Mucosa of stomach (tissue), 1 donor: ENCODE results near the gene TMOD2.

ENCODE experiments used
- H3K27me3 ChIP-seq: one replicate; pipeline ENCODE4 v1.7.0; 2013; ENCODE audit warnings: mild to moderate bottlenecking, low read length; ENCODE audit not compliant: control insufficient read depth, insufficient read depth
- H3K36me3 ChIP-seq: one replicate; pipeline ENCODE4 v1.7.0; 2013; ENCODE audit warnings: low read length; ENCODE audit not compliant: control insufficient read depth, insufficient read depth
- H3K4me1 ChIP-seq: one replicate; pipeline ENCODE4 v1.7.0; 2013; ENCODE audit warnings: mild to moderate bottlenecking, low read length; ENCODE audit not compliant: control insufficient read depth, insufficient read depth
- H3K4me3 ChIP-seq: one replicate; pipeline ENCODE4 v1.7.0; 2013; ENCODE audit warnings: low read length
- H3K9ac ChIP-seq: one replicate; pipeline ENCODE4 v1.7.0; 2013; ENCODE audit warnings: mild to moderate bottlenecking, low read length, moderate library complexity
- H3K9me3 ChIP-seq: one replicate; pipeline ENCODE4 v1.7.0; 2013; ENCODE audit warnings: mild to moderate bottlenecking, low read length, moderate library complexity; ENCODE audit not compliant: control insufficient read depth
- donor health status: Pancreatic carcinoma.

The TMOD2 gene

DNA sequence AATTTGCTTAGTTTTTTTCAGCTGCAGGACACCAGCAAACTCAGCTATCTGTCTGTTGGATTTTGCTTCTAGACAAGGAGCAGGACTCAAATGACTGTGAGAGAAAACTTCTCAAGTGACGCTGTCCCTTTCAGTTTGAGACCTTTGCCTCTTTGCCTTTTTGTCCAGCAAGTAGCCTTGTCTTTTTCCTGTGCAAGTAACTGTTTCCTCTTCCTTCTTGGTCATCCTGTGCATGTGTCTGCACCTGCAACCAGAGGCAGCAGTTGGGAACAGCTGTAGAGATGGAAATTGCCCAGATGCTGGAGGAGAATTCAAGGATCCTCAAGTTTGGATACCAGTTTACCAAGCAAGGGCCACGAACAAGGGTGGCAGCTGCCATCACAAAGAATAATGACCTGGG is 54.7 kb downstream of the TMOD2 start:
- Histone ChIP-seq H3K36me3 (no peaks in the 10 kb centered on the region), H3K9me3 (no peaks in the 10 kb centered on the region), H3K9ac (no peak overlapping the region), H3K27me3 (no peaks in the 10 kb centered on the region), H3K4me3 (no peak overlapping the region), H3K4me1 (no peaks in the 10 kb centered on the region)

DNA sequence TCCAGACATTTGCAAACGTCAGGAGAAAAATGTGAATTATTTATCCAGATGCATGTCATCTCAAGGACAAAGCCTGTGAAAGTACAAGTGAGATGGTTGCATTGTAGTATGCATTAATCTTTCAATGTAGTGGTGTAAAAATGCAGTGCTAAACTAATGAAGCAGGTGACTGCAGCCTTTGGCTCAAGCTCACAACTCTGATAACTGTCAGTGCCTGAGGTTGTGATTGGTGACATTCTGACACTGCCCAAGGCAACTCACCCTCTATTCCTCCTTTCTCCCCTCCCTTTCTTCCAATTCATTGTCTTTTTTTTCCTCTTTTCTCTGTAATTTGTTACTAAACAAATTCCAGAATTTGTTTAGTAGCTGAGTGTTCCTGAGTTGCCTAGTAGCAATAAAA is 58.1 kb downstream of the TMOD2 start:
- H3K27me3 ChIP-seq, result no peaks in the 10 kb centered on the region
- H3K9ac ChIP-seq, result no peak overlapping the region

DNA sequence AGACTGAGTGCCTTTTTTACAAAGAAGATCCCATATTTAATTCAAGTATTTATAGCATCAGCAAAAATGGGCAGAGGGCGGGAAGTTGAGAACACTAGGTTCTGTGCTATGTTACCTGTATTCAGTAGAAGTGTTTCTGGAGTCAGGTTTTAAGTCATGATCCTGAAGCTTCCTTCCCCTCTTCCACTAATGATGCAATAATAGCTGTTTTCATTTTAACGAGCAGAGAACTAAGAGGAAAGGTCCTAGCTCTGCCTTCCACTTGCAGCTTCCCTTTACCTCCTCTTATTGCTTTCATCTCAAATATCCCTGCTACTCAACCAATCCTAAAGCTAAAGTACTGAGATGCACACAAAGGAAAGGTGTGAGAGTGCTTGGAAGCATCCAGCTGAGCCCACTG is 61.2 kb downstream of the TMOD2 start:
- Histone ChIP-seq H3K4me3 (no peak overlapping the region), H3K4me1 (no peaks in the 10 kb centered on the region), H3K9me3 (no peaks in the 10 kb centered on the region), H3K36me3 (no peaks in the 10 kb centered on the region), H3K9ac (no peak overlapping the region), H3K27me3 (no peaks in the 10 kb centered on the region)

More for the DNA sequence above, 58.1 kb downstream of the TMOD2 start:
- Histone ChIP-seq H3K36me3 (no peaks in the 10 kb centered on the region), H3K4me1 (no peaks in the 10 kb centered on the region), H3K9me3 (no peaks in the 10 kb centered on the region), H3K4me3 (no peak overlapping the region)

DNA sequence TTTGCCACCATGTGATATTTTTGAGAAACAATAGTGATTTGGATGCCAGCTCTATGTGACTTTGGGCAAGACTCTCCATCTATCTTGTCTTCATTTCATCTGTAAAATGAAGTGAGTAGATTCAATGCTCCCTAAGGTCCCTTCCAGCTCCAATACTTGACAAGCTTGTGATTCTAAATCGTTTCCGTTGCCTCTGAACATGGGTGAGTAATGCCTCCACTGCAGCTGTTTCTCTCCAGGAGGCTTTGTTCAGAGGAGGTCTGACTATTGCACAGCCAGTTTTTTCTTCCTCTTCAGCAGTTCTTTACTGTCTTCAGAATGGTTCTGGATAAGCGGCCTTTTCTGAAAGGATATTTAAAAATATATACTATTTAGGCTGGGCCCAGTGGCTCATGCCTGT is 63.2 kb downstream of the TMOD2 start:
- Histone ChIP-seq H3K9ac (no peak overlapping the region), H3K9me3 (no peaks in the 10 kb centered on the region), H3K4me1 (no peaks in the 10 kb centered on the region), H3K27me3 (no peaks in the 10 kb centered on the region), H3K36me3 (no peaks in the 10 kb centered on the region), H3K4me3 (no peak overlapping the region)

DNA sequence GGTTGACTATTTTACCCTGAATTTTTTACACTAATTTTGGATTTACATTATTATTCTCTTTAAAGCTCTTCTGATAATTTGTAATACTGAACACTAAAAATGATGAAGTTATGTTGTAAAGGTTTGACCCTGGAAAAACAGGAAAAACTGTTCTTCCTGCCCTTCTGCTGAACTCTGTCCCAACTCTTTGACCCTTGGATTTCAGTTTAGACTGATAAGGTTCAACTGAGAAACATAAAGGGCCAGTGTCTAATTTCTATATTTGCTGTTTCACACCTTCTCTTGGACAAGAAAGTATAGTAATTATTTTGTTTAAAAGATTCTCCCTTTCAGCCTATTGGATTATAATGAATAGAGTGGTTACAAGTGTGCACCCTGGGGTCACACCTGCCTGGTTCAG is 65.2 kb downstream of the TMOD2 start:
- Histone ChIP-seq H3K36me3 (no peaks in the 10 kb centered on the region), H3K9me3 (no peaks in the 10 kb centered on the region)

DNA sequence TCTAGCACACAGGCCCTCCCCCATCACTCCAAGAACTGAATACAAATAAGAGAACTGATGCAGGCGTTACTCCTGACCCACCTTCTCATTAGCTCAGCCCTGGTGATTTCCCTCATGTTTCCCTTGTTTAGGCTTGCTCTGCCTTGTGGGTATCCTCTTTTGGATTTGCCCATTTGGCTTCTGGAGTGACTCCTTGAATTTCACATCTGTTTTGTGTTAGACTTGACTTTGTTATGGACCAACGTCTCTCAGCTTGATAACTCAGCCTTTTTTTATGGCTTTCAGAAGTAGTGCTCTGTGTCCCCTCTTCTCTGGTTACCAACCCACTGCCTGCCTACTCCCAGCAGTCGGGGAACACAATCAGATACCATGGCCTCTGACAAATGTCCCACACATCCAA is 66.8 kb downstream of the TMOD2 start:
- Histone ChIP-seq H3K4me1 (no peaks in the 10 kb centered on the region), H3K9ac (no peak overlapping the region), H3K36me3 (no peaks in the 10 kb centered on the region), H3K27me3 (no peaks in the 10 kb centered on the region), H3K4me3 (no peak overlapping the region), H3K9me3 (no peaks in the 10 kb centered on the region)

More for the DNA sequence above, 65.2 kb downstream of the TMOD2 start:
- no peak overlapping the region for H3K9ac ChIP-seq
- H3K27me3 ChIP-seq, result no peaks in the 10 kb centered on the region
- no peaks in the 10 kb centered on the region for H3K4me1 ChIP-seq
- H3K4me3 ChIP-seq, result no peak overlapping the region

DNA sequence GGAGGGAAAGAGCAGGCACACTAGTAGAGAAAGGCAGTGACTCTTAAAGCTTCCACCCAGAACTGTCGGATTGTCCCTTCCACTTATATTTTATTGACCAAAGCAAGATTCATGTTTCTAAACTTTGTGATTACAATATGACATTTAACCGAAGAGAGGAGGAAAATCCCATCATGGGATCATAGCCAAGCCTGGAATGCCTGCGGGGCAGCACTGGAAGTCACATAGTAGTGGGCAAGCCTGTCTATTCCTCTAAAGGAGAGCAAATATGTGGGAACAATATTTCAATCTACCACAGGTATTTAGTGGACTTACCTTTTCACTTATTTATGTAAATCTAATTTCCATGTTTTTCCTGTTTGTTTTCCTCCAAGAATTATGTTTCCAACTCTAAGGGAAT is 74.3 kb downstream of the TMOD2 start:
- Histone ChIP-seq H3K9ac (no peak overlapping the region), H3K27me3 (no peaks in the 10 kb centered on the region), H3K36me3 (no peaks in the 10 kb centered on the region), H3K4me1 (no peaks in the 10 kb centered on the region), H3K4me3 (no peak overlapping the region), H3K9me3 (no peaks in the 10 kb centered on the region)

DNA sequence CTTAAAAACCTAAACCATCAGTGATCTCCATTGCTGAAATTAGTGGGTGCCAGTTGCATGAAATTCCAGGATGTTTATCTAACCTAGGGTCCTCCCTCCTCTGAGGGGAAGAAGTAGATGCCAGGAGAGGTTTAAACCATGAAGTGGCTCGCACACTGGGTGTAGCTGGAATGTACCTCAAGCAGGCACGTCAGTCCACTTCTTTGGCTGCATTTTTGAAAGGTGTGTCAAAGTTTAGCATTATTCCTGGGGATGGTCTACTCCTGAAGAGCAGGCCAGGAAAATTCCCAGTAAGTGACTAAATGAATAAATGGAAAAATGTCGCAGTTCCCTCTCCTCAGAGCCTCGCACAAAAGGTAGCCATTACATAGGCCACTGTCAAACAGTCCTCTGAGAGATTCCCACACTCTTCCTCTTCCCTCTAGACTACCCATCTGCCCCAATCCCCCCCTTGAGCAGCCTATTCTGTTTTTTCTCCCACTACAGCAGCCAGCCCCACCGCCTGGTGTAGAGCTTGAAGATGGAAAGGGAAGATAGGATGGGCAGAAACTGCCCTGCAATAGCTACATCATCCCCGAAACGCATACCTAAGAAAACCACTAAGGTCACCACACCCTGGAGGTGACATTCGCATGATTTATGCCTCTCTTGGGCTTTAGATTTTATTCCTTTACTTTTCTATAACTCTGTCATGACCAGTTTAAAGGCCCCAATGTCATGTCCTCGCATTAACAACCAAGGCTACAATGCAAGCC is 77.4 kb downstream of the TMOD2 start:
- no peaks in the 10 kb centered on the region for H3K9me3 ChIP-seq
- peaks cover 11% of the 10 kb centered on the region for H3K4me1 ChIP-seq
- H3K9ac ChIP-seq, result no peak overlapping the region
- no peak overlapping the region for H3K4me3 ChIP-seq
- H3K36me3 ChIP-seq, result no peaks in the 10 kb centered on the region
- no peaks in the 10 kb centered on the region for H3K27me3 ChIP-seq

DNA sequence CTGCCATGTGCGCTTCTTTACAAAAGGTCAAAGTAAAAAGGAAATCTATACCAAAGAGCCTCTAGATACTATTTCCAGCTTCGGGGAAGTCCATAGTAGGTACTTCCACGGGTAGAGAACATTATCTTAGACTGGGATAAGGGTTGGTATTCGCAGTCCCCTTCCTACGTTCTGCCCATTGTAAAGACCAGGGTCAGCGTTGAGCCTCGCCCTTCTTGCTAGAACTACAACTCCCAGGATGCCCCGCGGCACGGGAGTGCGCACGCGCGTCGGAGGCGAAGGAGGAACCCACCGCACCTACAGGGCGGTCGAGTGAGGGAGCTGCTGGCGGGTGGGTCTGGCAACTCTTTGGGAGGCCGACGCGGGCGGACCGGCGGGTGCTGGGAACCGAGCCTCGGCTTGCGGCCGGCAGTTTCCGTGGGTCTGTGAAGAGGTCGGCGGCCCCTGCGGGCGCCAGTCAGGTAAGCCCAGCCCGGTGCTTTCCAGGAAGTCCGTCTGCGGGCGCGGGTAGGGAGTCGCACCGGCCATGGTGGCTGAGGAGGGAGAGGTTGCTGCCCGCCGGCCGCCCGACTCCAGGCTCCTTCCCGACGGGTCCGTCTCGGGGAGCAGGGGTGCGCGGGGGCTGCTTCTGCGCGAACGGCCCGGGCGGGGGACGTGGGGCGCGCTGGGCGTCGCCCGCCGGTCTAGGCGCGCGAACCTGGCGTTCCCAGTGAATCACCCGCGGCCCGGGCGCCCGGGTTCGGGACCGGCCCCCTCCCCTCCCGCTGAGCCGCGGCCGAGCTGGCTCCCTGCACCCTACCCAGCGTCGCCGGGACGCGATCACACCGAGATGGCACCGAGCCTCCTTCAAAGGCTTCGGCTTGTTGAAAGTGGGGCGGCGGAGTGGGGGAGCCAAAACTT is 78.2 kb downstream of the TMOD2 start, which contains the start of gene TMOD3:
TMOD3 (plus strand) TSS at position 278 of the 900 bp plus-strand sequence. CDS start 33,232 bp downstream, outside the sequence.
- Histone ChIP-seq H3K9me3 (no peaks in the 10 kb centered on the region), H3K36me3 (no peaks in the 10 kb centered on the region), H3K9ac (peak within 1 kb of the TSS; percentile 88), H3K4me3 (peak within 1 kb of the TSS; percentile 75), H3K4me1 (peaks cover 11% of the 10 kb centered on the region), H3K27me3 (no peaks in the 10 kb centered on the region)

DNA sequence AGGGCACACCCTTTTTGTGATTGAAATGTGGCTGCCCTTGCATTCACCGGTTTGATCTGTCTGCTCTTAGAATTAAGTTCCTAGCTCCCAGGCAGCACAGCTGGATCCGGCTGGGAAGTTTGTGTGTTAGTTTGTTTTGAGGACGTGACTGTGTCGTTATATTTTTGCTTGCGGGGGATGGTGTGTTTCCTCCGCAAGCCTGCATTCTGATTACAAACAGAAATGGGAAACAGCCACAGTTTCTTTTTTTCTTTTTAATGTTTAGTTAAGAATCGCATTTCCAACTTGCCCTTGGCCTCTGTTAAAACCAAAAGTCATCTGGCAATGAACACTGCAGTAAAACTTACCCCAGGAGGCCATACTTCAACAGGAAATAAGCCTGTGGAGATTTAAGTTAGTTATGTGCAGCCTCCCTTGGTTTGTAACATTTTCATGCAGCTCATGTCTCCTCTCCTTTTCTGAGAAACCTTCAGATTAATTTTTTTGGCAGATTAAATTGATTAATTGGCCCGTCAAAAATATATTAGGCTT is 78.9 kb downstream of the TMOD2 start:
- Histone ChIP-seq H3K4me1 (peaks cover 11% of the 10 kb centered on the region), H3K9me3 (no peaks in the 10 kb centered on the region), H3K36me3 (no peaks in the 10 kb centered on the region), H3K9ac (peak overlapping the region; percentile 88), H3K27me3 (no peaks in the 10 kb centered on the region), H3K4me3 (peak overlapping the region; percentile 75)

DNA sequence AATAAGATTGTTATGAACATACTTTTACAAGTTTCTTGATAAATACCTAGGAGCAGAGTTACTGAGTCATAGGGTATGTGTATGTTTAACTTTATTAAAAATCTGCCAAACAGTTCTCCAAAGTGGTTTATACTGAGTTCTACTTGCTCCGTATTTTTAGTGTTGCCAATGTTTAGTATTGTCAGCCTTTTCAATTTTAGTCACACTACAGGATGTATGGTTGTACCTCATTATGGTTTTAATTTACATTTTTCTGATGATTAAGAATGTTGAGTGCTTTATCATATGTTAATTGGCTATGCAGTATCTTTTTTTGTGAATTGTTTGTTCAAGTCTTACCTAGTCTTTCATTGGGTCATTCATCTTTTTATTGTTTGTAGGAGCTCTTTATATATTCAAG is 82.4 kb downstream of the TMOD2 start:
- no peaks in the 10 kb centered on the region for H3K27me3 ChIP-seq
- no peak overlapping the region for H3K9ac ChIP-seq
- no peak overlapping the region for H3K4me3 ChIP-seq
- peaks cover 23% of the 10 kb centered on the region for H3K4me1 ChIP-seq
- H3K36me3 ChIP-seq, result no peaks in the 10 kb centered on the region
- H3K9me3 ChIP-seq, result no peaks in the 10 kb centered on the region

DNA sequence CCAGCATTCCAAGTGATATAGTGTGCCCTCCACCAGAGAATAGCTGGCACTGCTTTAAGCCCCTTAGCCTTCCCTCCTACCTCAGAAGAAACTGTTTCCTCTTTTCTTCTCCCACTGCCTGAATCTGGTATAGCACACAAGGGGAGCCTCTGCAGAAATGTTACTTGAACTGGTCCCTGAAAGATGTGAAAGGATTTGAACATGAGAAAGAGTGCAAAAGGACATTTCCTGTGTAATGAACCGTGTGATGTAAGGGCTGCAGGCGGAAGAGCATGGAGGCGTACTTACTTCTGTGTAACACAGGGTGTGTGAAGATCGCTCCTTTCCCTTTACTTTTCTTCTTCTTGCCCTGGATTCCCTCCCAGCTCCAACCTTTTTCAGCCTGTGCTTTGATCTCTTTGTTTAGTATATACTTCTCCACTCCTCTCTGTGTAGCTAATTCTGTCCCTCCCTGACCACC is 86.4 kb downstream of the TMOD2 start:
- Histone ChIP-seq H3K27me3 (no peaks in the 10 kb centered on the region), H3K4me3 (no peak overlapping the region), H3K36me3 (no peaks in the 10 kb centered on the region), H3K9me3 (no peaks in the 10 kb centered on the region), H3K9ac (no peak overlapping the region), H3K4me1 (peaks cover 35% of the 10 kb centered on the region)
